ENCODE measurements around the gene DRD2. TPM values are rescaled to one million over a fixed set of nuclear protein-coding genes. Genes with fewer than 3 reads are reported as not detected.

DRD2 gene
- total RNA-seq, 1 experiment from 2014 or later, result not detected

DNA sequence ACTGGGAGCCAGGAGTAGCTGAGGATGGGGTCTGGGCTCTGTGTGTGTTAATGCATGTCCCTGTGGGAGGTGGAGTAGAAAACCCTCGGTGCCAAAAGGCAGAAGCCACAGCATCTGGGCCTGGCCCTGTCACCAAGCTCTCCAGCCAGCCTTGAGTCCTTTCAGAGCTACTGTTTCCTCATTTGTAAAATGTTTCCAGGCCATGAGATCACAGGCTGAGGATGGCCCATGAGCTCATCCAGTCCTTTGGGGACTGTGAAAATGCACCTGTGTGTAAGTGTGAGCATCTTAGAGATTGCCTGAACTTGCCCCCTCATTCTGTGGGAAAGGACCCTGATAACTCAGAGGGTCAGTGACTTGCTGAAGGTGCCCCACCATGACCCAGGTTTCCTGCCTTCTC, 78.5 kb downstream of the DRD2 start:
- Histone ChIP-seq H3K36me3 (no peaks in the 10 kb centered on the region), H3K9me3 (replicated peaks) (no peaks in the 10 kb centered on the region), H3K27ac (no peak overlapping the region), H3K4me1 (replicated peaks) (no peaks in the 10 kb centered on the region), H3K27me3 (replicated peaks) (no peaks in the 10 kb centered on the region), H3K4me3 (no peak overlapping the region)
- no peak for DNase-seq (ENCODE audit: low read depth in 1 of 2, low spot score in 2 of 2)

DNA sequence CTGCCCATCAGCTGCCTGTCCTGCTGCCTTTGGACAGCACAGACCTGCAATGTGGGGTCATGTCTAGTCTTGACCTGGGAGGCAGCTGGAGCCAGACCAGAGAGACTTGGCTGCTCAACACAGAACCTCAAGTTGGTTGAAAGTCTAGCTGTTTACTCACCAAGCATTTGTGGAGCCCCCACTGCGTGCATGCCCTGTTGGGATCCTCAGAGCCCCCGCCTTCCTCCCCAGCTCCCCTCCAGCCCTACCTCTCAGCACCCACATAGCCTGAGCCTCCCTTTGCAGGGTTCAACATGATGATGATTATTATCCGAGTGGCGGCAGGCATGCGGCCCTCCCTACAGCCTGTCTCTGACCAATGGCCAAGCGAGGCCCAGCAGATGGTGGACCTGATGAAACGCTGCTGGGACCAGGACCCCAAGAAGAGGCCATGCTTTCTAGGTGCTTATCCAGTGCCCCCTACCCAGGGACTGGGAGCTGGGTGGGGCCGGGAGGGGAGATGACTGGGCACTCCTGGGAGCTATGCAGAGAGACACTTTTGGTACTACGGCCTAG, 79.3 kb downstream of the DRD2 start:
- no peak for DNase-seq (ENCODE audit: low read depth in 1 of 2, low spot score in 2 of 2)
- no peaks in the 10 kb centered on the region for H3K27me3 ChIP-seq (replicated peaks)
- no peaks in the 10 kb centered on the region for H3K9me3 ChIP-seq (replicated peaks)

GRCh38 chr11:113394919-113395318, 80.3 kb downstream of the DRD2 start:
- Histone ChIP-seq H3K36me3 (no peaks in the 10 kb centered on the region), H3K27ac (no peak overlapping the region), H3K4me1 (replicated peaks) (no peaks in the 10 kb centered on the region), H3K9me3 (replicated peaks) (no peaks in the 10 kb centered on the region), H3K4me3 (no peak overlapping the region), H3K27me3 (replicated peaks) (no peaks in the 10 kb centered on the region)
- DNase-seq (ENCODE audit: low read depth in 1 of 2, low spot score in 2 of 2), result no peak

More for the DNA sequence above, 79.3 kb downstream of the DRD2 start:
- Histone ChIP-seq H3K4me3 (no peak overlapping the region), H3K36me3 (no peaks in the 10 kb centered on the region), H3K4me1 (replicated peaks) (no peaks in the 10 kb centered on the region), H3K27ac (no peak overlapping the region)

DNA sequence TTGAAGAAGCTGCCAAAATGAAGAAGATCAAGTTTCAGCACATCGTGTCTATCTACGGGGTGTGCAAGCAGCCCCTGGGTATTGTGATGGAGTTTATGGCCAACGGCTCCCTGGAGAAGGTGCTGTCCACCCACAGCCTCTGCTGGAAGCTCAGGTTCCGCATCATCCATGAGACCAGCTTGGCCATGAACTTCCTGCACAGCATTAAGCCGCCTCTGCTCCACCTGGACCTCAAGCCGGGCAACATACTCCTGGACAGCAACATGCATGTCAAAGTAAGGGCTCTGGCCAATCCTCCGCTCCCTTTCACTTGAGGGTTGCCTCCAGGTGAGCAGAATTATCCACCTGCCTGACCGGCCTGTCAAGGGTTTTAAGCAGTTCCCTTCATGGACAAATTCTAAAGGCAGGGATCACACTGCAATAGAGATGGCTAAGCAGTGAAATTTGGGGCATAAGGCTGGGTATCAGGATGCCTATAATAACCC, 81.7 kb downstream of the DRD2 start:
- H3K4me1 ChIP-seq (replicated peaks), result no peaks in the 10 kb centered on the region
- no peak overlapping the region for H3K27ac ChIP-seq
- DNase-seq (ENCODE audit: low read depth in 1 of 2, low spot score in 2 of 2), result no peak
- no peak overlapping the region for H3K4me3 ChIP-seq
- no peaks in the 10 kb centered on the region for H3K27me3 ChIP-seq (replicated peaks)
- H3K9me3 ChIP-seq (replicated peaks), result no peaks in the 10 kb centered on the region
- H3K36me3 ChIP-seq, result no peaks in the 10 kb centered on the region

DNA sequence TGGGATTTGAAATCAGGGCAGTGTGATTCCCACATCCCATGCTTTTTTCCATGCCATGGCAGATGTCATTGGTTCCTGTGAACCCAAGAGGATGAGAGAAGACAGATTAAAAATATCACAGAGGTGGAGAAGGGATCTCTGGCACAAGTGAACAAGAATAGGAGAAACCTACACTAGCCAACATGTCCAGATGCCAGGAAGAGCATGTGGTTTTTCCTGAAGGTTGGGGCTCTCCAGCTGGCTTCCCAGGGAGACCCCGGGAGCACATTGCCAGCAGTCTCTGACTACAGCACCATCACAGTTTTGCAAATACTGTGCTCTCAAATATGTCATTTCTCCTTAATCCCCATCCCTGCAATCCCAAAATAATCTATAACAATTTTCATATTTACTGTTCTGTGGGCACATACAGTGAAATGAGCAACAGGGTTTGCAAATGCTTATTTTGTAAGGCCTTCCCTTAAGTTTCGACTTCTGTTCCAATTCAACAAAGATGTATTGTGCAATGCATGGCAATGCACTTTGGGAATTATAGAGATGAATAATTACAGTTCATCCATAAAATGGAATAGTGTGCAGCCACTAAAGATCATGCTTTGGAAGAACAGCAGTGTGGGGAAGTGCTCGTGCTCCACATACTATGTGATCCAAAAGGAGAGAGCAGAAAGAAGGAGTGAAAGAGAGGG, 82.8 kb downstream of the DRD2 start:
- no peak overlapping the region for H3K27ac ChIP-seq
- no peaks in the 10 kb centered on the region for H3K27me3 ChIP-seq (replicated peaks)
- H3K36me3 ChIP-seq, result no peaks in the 10 kb centered on the region
- no peaks in the 10 kb centered on the region for H3K4me1 ChIP-seq (replicated peaks)
- DNase-seq (ENCODE audit: low read depth in 1 of 2, low spot score in 2 of 2), result no peak
- no peak overlapping the region for H3K4me3 ChIP-seq
- H3K9me3 ChIP-seq (replicated peaks), result no peaks in the 10 kb centered on the region

DNA sequence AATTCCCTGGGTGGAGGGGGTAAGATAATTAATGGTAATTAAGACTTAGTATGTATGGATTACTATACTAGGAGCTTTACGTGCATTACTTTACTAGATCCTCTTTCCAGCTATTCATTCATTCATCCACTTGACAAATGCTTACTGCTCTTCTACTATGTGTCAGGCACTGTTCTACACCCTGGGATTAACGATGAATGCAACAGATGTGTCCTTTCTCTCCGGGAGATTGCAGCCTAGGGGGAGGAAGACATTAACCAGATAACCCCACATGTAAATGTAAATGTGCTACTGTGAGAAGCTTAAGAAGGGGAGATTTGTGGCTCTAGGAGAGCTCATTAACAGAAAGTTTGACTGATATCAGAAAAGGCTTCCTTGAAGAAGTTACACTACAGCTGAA, 85.9 kb downstream of the DRD2 start:
- DNase-seq (ENCODE audit: low read depth in 1 of 2, low spot score in 2 of 2), result no peak
- no peaks in the 10 kb centered on the region for H3K9me3 ChIP-seq (replicated peaks)
- H3K27ac ChIP-seq, result no peak overlapping the region
- H3K4me1 ChIP-seq (replicated peaks), result peaks cover 5% of the 10 kb centered on the region; the same call in 1 of the 2 replicates
- no peaks in the 10 kb centered on the region for H3K36me3 ChIP-seq
- no peaks in the 10 kb centered on the region for H3K27me3 ChIP-seq (replicated peaks)
- H3K4me3 ChIP-seq, result no peak overlapping the region

GRCh38 chr11:113387605-113388211, 87.5 kb downstream of the DRD2 start, which contains the start of gene ANKK1:
TSS of gene ANKK1 (plus strand) at chr11:113387779. CDS start at chr11:113387885, 106 bp downstream.
- H3K27ac ChIP-seq, result no peak within 1 kb of the TSS
- H3K36me3 ChIP-seq, result no peaks in the 10 kb centered on the region
- DNase-seq (ENCODE audit: low read depth in 1 of 2, low spot score in 2 of 2), result no peak
- H3K4me3 ChIP-seq, result no peak within 1 kb of the TSS
- peaks cover 5% of the 10 kb centered on the region; the same call in 1 of the 2 replicates for H3K4me1 ChIP-seq (replicated peaks)
- no peaks in the 10 kb centered on the region for H3K27me3 ChIP-seq (replicated peaks)
- no peaks in the 10 kb centered on the region for H3K9me3 ChIP-seq (replicated peaks)

GRCh38 chr11:113386866-113387265, 88.3 kb downstream of the DRD2 start:
- H3K36me3 ChIP-seq, result no peaks in the 10 kb centered on the region
- DNase-seq (ENCODE audit: low read depth in 1 of 2, low spot score in 2 of 2), result no peak
- H3K27ac ChIP-seq, result no peak overlapping the region
- no peak overlapping the region for H3K4me3 ChIP-seq
- H3K4me1 ChIP-seq (replicated peaks), result peaks cover 5% of the 10 kb centered on the region; the same call in 1 of the 2 replicates
- no peaks in the 10 kb centered on the region for H3K27me3 ChIP-seq (replicated peaks)
- H3K9me3 ChIP-seq (replicated peaks), result no peaks in the 10 kb centered on the region

DNA sequence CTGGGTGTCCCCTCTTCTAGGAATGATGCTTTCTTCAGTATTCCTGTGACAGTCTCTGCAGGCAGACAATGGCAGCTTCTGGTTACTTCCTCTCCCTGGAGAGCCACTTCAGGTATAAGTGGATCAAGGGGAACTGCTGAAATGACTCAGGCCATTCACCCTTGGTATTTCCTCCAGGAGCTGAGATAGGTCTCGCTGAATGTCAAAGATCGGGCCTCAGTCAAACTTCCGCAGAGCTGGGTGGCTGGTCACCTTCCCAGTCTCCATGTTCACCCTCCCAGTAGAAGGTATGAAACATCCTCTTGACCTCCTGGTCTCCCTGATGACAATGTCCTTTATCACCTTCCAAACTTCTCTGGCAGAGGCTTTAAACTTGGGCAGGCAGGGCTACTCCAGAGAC, 89.4 kb downstream of the DRD2 start:
- DNase-seq (ENCODE audit: low read depth in 1 of 2, low spot score in 2 of 2), result no peak
- Histone ChIP-seq H3K27ac (no peak overlapping the region), H3K27me3 (replicated peaks) (no peaks in the 10 kb centered on the region), H3K4me3 (no peak overlapping the region), H3K36me3 (no peaks in the 10 kb centered on the region), H3K9me3 (replicated peaks) (no peaks in the 10 kb centered on the region), H3K4me1 (replicated peaks) (peaks cover 5% of the 10 kb centered on the region; the same call in 1 of the 2 replicates)

- H3K27me3 ChIP-seq (replicated peaks), result no peaks in the 10 kb centered on the region
- H3K4me1 ChIP-seq (replicated peaks), result peaks cover 5% of the 10 kb centered on the region; the same call in 1 of the 2 replicates
- DNase-seq (ENCODE audit: low read depth in 1 of 2, low spot score in 2 of 2), result peak; percentile 34 to 58
- H3K4me3 ChIP-seq, result no peak overlapping the region
- H3K9me3 ChIP-seq (replicated peaks), result no peaks in the 10 kb centered on the region
- no peaks in the 10 kb centered on the region for H3K36me3 ChIP-seq
- H3K27ac ChIP-seq, result no peak overlapping the region
These were observed 90.6 kb downstream of the DRD2 start for GRCh38 chr11:113384551-113384950.

DNA sequence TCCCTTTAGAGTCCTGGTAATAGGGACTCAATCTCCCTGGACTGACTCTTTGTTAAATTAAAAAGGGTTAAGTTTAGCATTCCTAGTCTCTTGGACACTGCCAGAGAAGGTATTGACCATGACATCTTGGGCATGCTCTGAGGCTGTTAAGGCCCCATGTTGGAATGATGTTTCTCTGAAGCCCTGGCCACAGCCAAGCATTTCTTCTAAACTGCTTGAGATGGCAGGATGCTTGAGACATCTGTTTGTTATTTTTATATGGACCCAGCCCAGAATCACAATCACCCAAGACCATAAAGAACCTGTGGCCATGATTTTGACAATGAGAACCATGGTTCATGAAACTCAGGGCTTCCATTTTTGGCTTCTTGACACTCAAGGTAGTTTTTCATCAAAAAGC, 93.1 kb downstream of the DRD2 start:
- Histone ChIP-seq H3K36me3 (no peaks in the 10 kb centered on the region), H3K4me3 (no peak overlapping the region), H3K27ac (no peak overlapping the region), H3K9me3 (replicated peaks) (no peaks in the 10 kb centered on the region), H3K27me3 (replicated peaks) (no peaks in the 10 kb centered on the region), H3K4me1 (replicated peaks) (peaks cover 5% of the 10 kb centered on the region; the same call in 1 of the 2 replicates)
- DNase-seq (ENCODE audit: low read depth in 1 of 2, low spot score in 2 of 2), result no peak

- H3K9me3 ChIP-seq (replicated peaks), result no peaks in the 10 kb centered on the region
- H3K36me3 ChIP-seq, result no peaks in the 10 kb centered on the region
- H3K27ac ChIP-seq, result no peak overlapping the region
- H3K4me3 ChIP-seq, result no peak overlapping the region
- H3K4me1 ChIP-seq (replicated peaks), result no peaks in the 10 kb centered on the region
- no peaks in the 10 kb centered on the region for H3K27me3 ChIP-seq (replicated peaks)
- no peak for DNase-seq (ENCODE audit: low read depth in 1 of 2, low spot score in 2 of 2)
These were observed 96.5 kb downstream of the DRD2 start for GRCh38 chr11:113378692-113379091.

- Histone ChIP-seq H3K4me1 (replicated peaks) (no peaks in the 10 kb centered on the region; the same call in 1 of the 2 replicates), H3K27ac (no peak overlapping the region), H3K36me3 (no peaks in the 10 kb centered on the region), H3K9me3 (replicated peaks) (no peaks in the 10 kb centered on the region), H3K4me3 (no peak overlapping the region), H3K27me3 (replicated peaks) (no peaks in the 10 kb centered on the region)
- DNase-seq (ENCODE audit: low read depth in 1 of 2, low spot score in 2 of 2), result no peak
These were observed 97.4 kb downstream of the DRD2 start for GRCh38 chr11:113377681-113378412.

All from SJSA1 (cell line).